B cell (primary cell): ENCODE results near the gene CCDC124. TPM values are rescaled to one million over a fixed set of nuclear protein-coding genes. Genes with fewer than 3 reads are reported as not detected.

ENCODE experiments used
- ATAC-seq: fragments of 200-7000 bp; cut with Tn5 transposase; one replicate; pipeline ENCODE4 v1.10.0; 2021; ENCODE audit warnings: low read depth, mild to moderate bottlenecking, moderate number of reproducible peaks, moderate library complexity
- CTCF ChIA-PET: fragments of 350-600 bp; sonication (Branson Sonifier 250); formaldehyde crosslinking; loops from one replicate; lab custom pipeline; 2021; ENCODE audit warnings: antibody characterized with exemption, inconsistent platforms; lab: Charles Lee
- POLR2A ChIA-PET: fragments of 350-600 bp; sonication (Branson Sonifier 250); formaldehyde crosslinking; loops from one replicate; lab custom pipeline; 2021; ENCODE audit warnings: antibody characterized with exemption; lab: Charles Lee
- DNase-seq: peaks from one replicate; pipeline ENCODE4 v3.0.0; 2013
- H2AFZ ChIP-seq: 2 replicates; pipeline ENCODE4 v1.6.1; 2012; ENCODE audit warnings: mild to moderate bottlenecking, low read depth, low read length; ENCODE audit not compliant: insufficient read depth, poor library complexity, severe bottlenecking
- H3K27ac ChIP-seq, 2 donors: 1 replicate in 1 of 2; 2 replicates in 1 of 2; pipeline ENCODE4 v1.5.1; 2012 to 2013; ENCODE audit warnings: low read length in 2 of 2, mild to moderate bottlenecking in 2 of 2, moderate library complexity in 1 of 2
- H3K27me3 ChIP-seq, 4 experiments: fragments of 200-600 bp in 1 of 4; sonication (generic) in 1 of 4; replicated peaks in 1 of 4; 1 replicate in 2 of 4; 2 replicates in 2 of 4; pipeline versions ENCODE4 v1.6.1 to v1.7.0; 2013 to 2016; ENCODE audit warnings: low read length in 3 of 4, mild to moderate bottlenecking in 2 of 4, mixed read lengths in 1 of 4, moderate library complexity in 1 of 4; ENCODE audit not compliant: insufficient read depth in 4 of 4, control insufficient read depth in 3 of 4; ENCODE audit errors: control extremely low read depth in 1 of 4
- H3K36me3 ChIP-seq, 2 experiments: replicated peaks in 1 of 2; 1 replicate in 1 of 2; 2 replicates in 1 of 2; pipeline versions ENCODE4 v1.6.1 to v1.7.1; 2013; ENCODE audit warnings: low read length in 1 of 2; ENCODE audit not compliant: insufficient read depth in 2 of 2, control insufficient read depth in 1 of 2; ENCODE audit errors: control extremely low read depth in 1 of 2, extremely low read depth in 1 of 2
- H3K4me1 ChIP-seq, 2 donors: fragments of 200-600 bp in 1 of 2; sonication (generic) in 1 of 2; 1 replicate in 1 of 2; 2 replicates in 1 of 2; pipeline versions ENCODE4 v1.5.1 to v1.6.1; 2013 to 2017; ENCODE audit warnings: low read length in 2 of 2; ENCODE audit not compliant: control insufficient read depth in 2 of 2, insufficient read depth in 2 of 2
- H3K4me2 ChIP-seq: replicated peaks from 2 replicates; pipeline ENCODE3; 2012; ENCODE audit warnings: mild to moderate bottlenecking, low read depth, low read length; ENCODE audit not compliant: poor library complexity, severe bottlenecking
- H3K4me3 ChIP-seq, 5 experiments: fragments of 200-600 bp in 1 of 5; sonication (generic) in 1 of 5; 1 replicate in 3 of 5; 2 replicates in 2 of 5; pipeline versions ENCODE4 v1.5.1 to v1.7.0; 2011 to 2016; ENCODE audit warnings: low read length in 4 of 5, mild to moderate bottlenecking in 4 of 5, low read depth in 2 of 5, control low read depth in 1 of 5, moderate library complexity in 1 of 5; ENCODE audit not compliant: insufficient read depth in 1 of 5; ENCODE audit errors: control extremely low read depth in 1 of 5, extremely low read depth in 1 of 5
- H3K79me2 ChIP-seq: fragments of 200-600 bp; sonication (generic); one replicate; pipeline ENCODE4 v1.6.0; 2016; ENCODE audit warnings: low read length; ENCODE audit not compliant: control insufficient read depth, insufficient read depth
- H3K9ac ChIP-seq: fragments of 200-600 bp; sonication (generic); 2 replicates; pipeline ENCODE4 v1.6.1; 2017; ENCODE audit warnings: mild to moderate bottlenecking, low read length, moderate library complexity
- H3K9me3 ChIP-seq, 3 donors: one replicate each; pipeline versions ENCODE4 v1.6.1 to v1.7.1; 2013; ENCODE audit warnings: low read length in 2 of 3; ENCODE audit not compliant: control insufficient read depth in 2 of 3, insufficient read depth in 1 of 3; ENCODE audit errors: control extremely low read depth in 1 of 3
- H4K20me1 ChIP-seq: 2 replicates; pipeline ENCODE4 v1.6.0; 2012; ENCODE audit warnings: mild to moderate bottlenecking, low read length; ENCODE audit not compliant: insufficient read depth, control insufficient read depth, poor library complexity, severe bottlenecking
- H3K27ac Mint-ChIP-seq: one replicate; pipeline ENCODE4 v1.8.0; 2021; ENCODE audit warnings: mixed read lengths
- H3K27me3 Mint-ChIP-seq: one replicate; pipeline ENCODE4 v1.8.0; 2021; ENCODE audit warnings: mixed read lengths
- H3K4me1 Mint-ChIP-seq: one replicate; pipeline ENCODE4 v1.8.0; 2021; ENCODE audit warnings: mixed read lengths
- H3K4me3 Mint-ChIP-seq: one replicate; pipeline ENCODE4 v1.8.0; 2021; ENCODE audit warnings: mixed read lengths
- H3K9me3 Mint-ChIP-seq: one replicate; pipeline ENCODE4 v1.8.0; 2022; ENCODE audit warnings: mixed read lengths; ENCODE audit not compliant: insufficient read depth
- CTCF ChIP-seq: fragments of 200-600 bp; IDR thresholded peaks from one replicate; pipeline ENCODE4 v1.8.0; 2022; ENCODE audit warnings: antibody characterized with exemption, mild to moderate bottlenecking
- EZH2 ChIP-seq: IDR thresholded peaks from 2 replicates; pipeline ENCODE4 v1.6.1; 2012; ENCODE audit warnings: borderline replicate concordance, low read depth, mild to moderate bottlenecking, moderate library complexity, low read length; ENCODE audit not compliant: insufficient read depth, poor library complexity, severe bottlenecking
- WGBS: methylation state at CpG from one replicate; pipeline ENCODE4 v1.1.5; 2013; ENCODE audit warnings: missing lambda C conversion rate; ENCODE audit not compliant: insufficient coverage; 5-methylcytosine and 5-hydroxymethylcytosine counted together
- intact Hi-C: fragments of 100-400 bp; cut with micrococcal nuclease; formaldehyde crosslinking; loops from one replicate; pipeline ENCODE4 v1.10.0; 2022
- polyA plus RNA-seq: library from polyadenylated mRNA; depleted of rRNA; stranded (reverse); fragments of >200 nt; gene quantifications from 2 replicates; pipeline ENCODE4 v1.2.3, GENCODE V29; 2012
- total RNA-seq, 2 donors: library from RNA; stranded (reverse); fragments of 120-200 nt in 1 of 2; gene quantifications; 1 replicate in 1 of 2; 2 replicates in 1 of 2; pipeline versions ENCODE4 v1.2.3 to v1.2.4, GENCODE V29; 2013 to 2022

Gene CCDC124
- total and polyA plus RNA-seq, 2 donors (not counting 1 experiment from before 2014, with no cell fraction given): 25.0 to 57.8 TPM

DNA sequence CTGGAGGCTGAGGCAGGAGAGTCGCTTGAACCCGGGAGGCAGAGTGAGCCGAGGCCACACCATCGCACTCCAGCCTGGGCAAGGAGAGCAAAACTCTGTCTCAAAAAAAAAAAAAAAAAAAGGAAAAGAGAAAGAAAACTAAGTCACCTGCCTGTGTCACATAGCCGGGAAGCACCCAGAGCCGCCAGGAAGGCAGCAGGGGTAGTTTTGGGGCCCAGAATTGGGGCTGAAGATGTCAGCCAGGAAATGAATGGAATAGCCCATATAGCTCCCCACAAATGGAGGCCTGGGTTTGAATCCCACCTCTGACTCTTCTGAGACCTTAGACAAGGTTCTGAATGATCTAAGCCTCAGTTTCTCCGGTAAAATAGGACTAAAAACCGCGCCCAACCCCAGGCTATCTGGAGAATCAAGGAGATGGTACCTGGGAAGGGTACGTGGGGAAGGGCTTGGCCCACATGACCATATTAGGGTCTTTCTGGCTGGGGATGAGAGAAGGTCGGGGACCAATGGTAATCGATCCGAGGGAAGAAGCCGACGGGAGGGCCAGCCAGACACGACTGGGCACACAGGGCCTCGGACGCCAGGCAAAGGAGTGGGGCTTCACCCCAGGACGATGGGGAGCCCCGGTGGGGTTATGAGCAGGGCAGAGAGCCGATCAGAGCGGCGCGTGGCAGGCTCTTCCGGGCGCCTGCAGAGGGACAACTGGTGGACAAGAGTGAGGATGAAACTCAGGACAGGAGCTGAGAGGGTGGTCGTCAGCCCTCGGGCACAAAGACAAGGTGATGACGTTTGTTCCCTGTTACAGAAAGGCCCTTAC lies 14.4 kb downstream of the CCDC124 start:
- ATAC-seq (peak; percentile 15), DNase-seq (no peak)
- Histone ChIP-seq H3K27ac (peak overlapping the region; percentile 91 to 94), H3K4me2 (peak overlapping the region; percentile 95), H3K27me3 (peaks cover 0 to 32% (median 19%) of the 10 kb centered on the region in 4 experiments), H3K79me2 (no peaks in the 10 kb centered on the region), H2AFZ (peak overlapping the region; percentile 76), H3K36me3 (peaks cover 0 to 6% of the 10 kb centered on the region in 2 experiments), H3K4me3 (peak overlapping the region in 4 of 5 experiments; percentile 46 to 73 (median 58)), H3K9ac (peak overlapping the region; percentile 75), H3K9me3 (peaks cover 0 to 10% (median 0%) of the 10 kb centered on the region in 3 donors), H4K20me1 (peaks cover 5% of the 10 kb centered on the region), H3K4me1 (peaks cover 46 to 53% of the 10 kb centered on the region in 2 donors)
- peaks cover 15% of the 10 kb centered on the region for H3K27me3 Mint-ChIP-seq
- H3K4me3 Mint-ChIP-seq: peak overlapping the region; percentile 91
- H3K4me1 Mint-ChIP-seq: peaks cover 49% of the 10 kb centered on the region
- intact Hi-C loops: loop anchor here (1.0 to 5.0 kb wide), 2 partner anchors 50 to 150 kb away; partner anchors contain the start of gene MAST3
- 22% methylated on average over 27 of the region's 29 CpGs for WGBS
- H3K9me3 Mint-ChIP-seq: no peaks in the 10 kb centered on the region
- ChIA-PET CTCF (interaction anchor here (0.7 to 8.7 kb wide), 9 partner anchors 9 to 192 kb away, joined by 3 to 117 read pairs (median 6); partner anchors contain the start of gene CCDC124), POLR2A (interaction anchor here (0.5 to 1.7 kb wide), 12 partner anchors 9 to 477 kb away, joined by 3 to 8 read pairs (median 4); partner anchors contain the start of genes ARRDC2, CCDC124, FCHO1 and JAK3)
- H3K27ac Mint-ChIP-seq: peak overlapping the region; percentile 90
- TF ChIP-seq CTCF (no peak), EZH2 (no peak)
